ENCODE data around the gene HAGH. TPM values are rescaled to one million over a fixed set of nuclear protein-coding genes. Genes with fewer than 3 reads are reported as not detected.

The HAGH gene
- total and polyA plus RNA-seq, 10 of the 15 experiments (the other 5 are each of a cell fraction or from before 2014, with no cell fraction given) = 2.0 to 50.1 (median 22.4) TPM

DNA sequence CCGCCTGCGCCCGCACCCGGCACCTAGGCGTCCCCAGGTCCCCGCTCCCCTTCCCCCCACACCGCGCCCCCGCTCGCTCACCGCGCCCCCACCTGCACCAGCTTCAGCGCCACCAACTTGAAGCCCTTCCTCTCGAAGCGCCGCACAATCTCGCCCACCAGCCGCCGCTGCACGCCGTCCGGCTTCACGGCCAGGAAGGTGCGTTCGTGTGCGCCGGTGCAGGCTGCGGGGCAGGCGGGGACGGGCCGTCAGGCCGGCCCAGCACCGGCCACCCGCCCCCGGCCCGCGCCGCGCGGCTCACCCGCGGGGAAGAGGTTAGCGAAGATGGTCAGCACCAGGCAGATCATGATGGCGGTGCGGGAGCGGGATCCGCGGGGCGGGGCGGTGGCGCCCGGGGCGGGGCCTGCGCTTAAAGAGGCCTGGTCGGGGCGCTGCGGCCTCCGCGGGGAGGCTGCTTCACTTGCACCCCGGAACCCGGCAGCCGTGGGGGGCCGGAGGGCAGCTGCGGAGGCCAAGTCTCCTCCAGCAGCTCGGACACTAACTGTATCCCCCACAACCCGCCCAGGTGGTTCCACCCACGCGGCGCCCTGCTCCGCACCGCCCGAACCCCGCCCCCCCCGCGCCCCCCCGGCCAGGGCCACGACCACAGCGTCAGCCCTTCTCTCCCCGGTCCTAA, 55.3 kb downstream of the HAGH start, which contains the start of gene NME3:
TSS of gene NME3 (minus strand) at position 356 of the 676 bp plus-strand sequence. CDS start at position 347, 9 bp downstream.
- Histone ChIP-seq H3K79me2 (ENCODE audit: control insufficient read depth, insufficient read depth, low read length) (peaks cover 43% of the 10 kb centered on the region), H2AFZ (ENCODE audit: control insufficient read depth, low read depth, low read length) (peak within 1 kb of the TSS; percentile 61), H3K27me3 (replicated peaks in 1 of 2; ENCODE audit: control insufficient read depth in 2 of 2, insufficient read depth in 2 of 2, low read length in 1 of 2) (no peaks in the 10 kb centered on the region), H3K9ac (ENCODE audit: control insufficient read depth, insufficient read depth, low read length) (peak within 1 kb of the TSS; percentile 78), H3K4me1 (ENCODE audit: control insufficient read depth, insufficient read depth, low read length) (peaks cover 15% of the 10 kb centered on the region), H3K9me3 (replicated peaks; ENCODE audit: control insufficient read depth, insufficient read depth, low read length) (no peaks in the 10 kb centered on the region), H3K4me2 (ENCODE audit: control insufficient read depth, insufficient read depth) (peak within 1 kb of the TSS; percentile 86), H3K4me3 (peak within 1 kb of the TSS; percentile 100), H4K20me1 (ENCODE audit: control insufficient read depth, insufficient read depth) (no peaks in the 10 kb centered on the region), H3K27ac (ENCODE audit: control insufficient read depth, insufficient read depth) (peak within 1 kb of the TSS; percentile 89), H3K36me3 (ENCODE audit: control insufficient read depth in 2 of 2, insufficient read depth in 2 of 2, low read length in 1 of 2) (peaks cover 0 to 20% of the 10 kb centered on the region in 2 experiments; a peak in 3 of 4 replicates)
- WGBS (ENCODE audit: insufficient coverage, insufficient replicate concordance, low lambda C conversion rate, missing lambda C conversion rate) = under 1% methylated on average over 57 of the region's 79 CpGs
- CTCF ChIA-PET = interaction anchor here (1.9 kb wide), 1 partner anchor 11 kb away, joined by 12 read pairs; the partner anchor contains the start of genes NUBP2 and SPSB3
- DNase-seq (ENCODE audit: low read depth, low spot score) (no peak), FAIRE-seq (peak; percentile 47), ATAC-seq (peak; percentile 75)
- in situ Hi-C loops (cut with MboI) (loop anchor here (5.0 kb wide), 1 partner anchor 59 kb away; no protein-coding TSS in a partner anchor), intact Hi-C loops (cut with micrococcal nuclease; ENCODE audit: unreplicated experiment) (loop anchor here (5.0 kb wide), 1 partner anchor 64 kb away; the partner anchor contains the start of gene MAPK8IP3)
- SMC1A ChIA-PET (ENCODE audit: uncharacterized antibody, unreplicated experiment) = interaction anchor here (1.2 kb wide), 1 partner anchor 11 kb away, joined by 4 read pairs; the partner anchor contains the start of genes NUBP2 and SPSB3
- RAD21 ChIA-PET (ENCODE audit: unreplicated experiment) = interaction anchor here (3.1 kb wide), 1 partner anchor 11 kb away, joined by 22 read pairs; the partner anchor contains the start of genes NUBP2 and SPSB3
- no TSS peak for BruUV-seq (replicated peaks)
- POLR2A ChIA-PET = interaction anchor here (1.6 to 5.8 kb wide), 2 partner anchors 11 to 64 kb away, joined by 4 to 39 read pairs; partner anchors contain the start of genes NUBP2 and SPSB3
- TF ChIP-seq TAF1 (IDR thresholded peaks at IDR 0.05; ENCODE audit: borderline replicate concordance, low read depth, low read length) = no peak
- TF ChIP-seq BRCA1 (IDR thresholded peaks at IDR 0.05; ENCODE audit: low read depth, low read length) = no peak
- TF ChIP-seq, protein P1, sequence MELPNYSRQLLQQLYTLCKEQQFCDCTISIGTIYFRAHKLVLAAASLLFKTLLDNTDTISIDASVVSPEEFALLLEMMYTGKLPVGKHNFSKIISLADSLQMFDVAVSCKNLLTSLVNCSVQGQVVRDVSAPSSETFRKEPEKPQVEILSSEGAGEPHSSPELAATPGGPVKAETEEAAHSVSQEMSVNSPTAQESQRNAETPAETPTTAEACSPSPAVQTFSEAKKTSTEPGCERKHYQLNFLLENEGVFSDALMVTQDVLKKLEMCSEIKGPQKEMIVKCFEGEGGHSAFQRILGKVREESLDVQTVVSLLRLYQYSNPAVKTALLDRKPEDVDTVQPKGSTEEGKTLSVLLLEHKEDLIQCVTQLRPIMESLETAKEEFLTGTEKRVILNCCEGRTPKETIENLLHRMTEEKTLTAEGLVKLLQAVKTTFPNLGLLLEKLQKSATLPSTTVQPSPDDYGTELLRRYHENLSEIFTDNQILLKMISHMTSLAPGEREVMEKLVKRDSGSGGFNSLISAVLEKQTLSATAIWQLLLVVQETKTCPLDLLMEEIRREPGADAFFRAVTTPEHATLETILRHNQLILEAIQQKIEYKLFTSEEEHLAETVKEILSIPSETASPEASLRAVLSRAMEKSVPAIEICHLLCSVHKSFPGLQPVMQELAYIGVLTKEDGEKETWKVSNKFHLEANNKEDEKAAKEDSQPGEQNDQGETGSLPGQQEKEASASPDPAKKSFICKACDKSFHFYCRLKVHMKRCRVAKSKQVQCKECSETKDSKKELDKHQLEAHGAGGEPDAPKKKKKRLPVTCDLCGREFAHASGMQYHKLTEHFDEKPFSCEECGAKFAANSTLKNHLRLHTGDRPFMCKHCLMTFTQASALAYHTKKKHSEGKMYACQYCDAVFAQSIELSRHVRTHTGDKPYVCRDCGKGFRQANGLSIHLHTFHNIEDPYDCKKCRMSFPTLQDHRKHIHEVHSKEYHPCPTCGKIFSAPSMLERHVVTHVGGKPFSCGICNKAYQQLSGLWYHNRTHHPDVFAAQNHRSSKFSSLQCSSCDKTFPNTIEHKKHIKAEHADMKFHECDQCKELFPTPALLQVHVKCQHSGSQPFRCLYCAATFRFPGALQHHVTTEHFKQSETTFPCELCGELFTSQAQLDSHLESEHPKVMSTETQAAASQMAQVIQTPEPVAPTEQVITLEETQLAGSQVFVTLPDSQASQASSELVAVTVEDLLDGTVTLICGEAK (IDR thresholded peaks at IDR 0.05; ENCODE audit: borderline replicate concordance) = no peak
- no peak for TF ChIP-seq ZNF24 (IDR thresholded peaks at IDR 0.05)
- TF ChIP-seq ASH2L (IDR thresholded peaks at IDR 0.05; ENCODE audit: borderline replicate concordance, low read depth) = no peak
- peak; percentile 64; the same call in 1 of the 2 replicates for TF ChIP-seq BACH1 (IDR thresholded peaks at IDR 0.05; ENCODE audit: borderline replicate concordance)
- no peak for TF ChIP-seq YBX1 (IDR thresholded peaks at IDR 0.05)
- TF ChIP-seq, protein P2, sequence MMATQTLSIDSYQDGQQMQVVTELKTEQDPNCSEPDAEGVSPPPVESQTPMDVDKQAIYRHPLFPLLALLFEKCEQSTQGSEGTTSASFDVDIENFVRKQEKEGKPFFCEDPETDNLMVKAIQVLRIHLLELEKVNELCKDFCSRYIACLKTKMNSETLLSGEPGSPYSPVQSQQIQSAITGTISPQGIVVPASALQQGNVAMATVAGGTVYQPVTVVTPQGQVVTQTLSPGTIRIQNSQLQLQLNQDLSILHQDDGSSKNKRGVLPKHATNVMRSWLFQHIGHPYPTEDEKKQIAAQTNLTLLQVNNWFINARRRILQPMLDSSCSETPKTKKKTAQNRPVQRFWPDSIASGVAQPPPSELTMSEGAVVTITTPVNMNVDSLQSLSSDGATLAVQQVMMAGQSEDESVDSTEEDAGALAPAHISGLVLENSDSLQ (IDR thresholded peaks at IDR 0.05) = no peak
- no peak for TF ChIP-seq KLF5 (IDR thresholded peaks at IDR 0.05; ENCODE audit: partially characterized antibody)
- TF ChIP-seq ATF7 (IDR thresholded peaks at IDR 0.05; ENCODE audit: low read depth) = no peak
- TF ChIP-seq SP1 (IDR thresholded peaks at IDR 0.05; ENCODE audit: low read depth, low read length) = no peak
- TF ChIP-seq, protein P3, sequence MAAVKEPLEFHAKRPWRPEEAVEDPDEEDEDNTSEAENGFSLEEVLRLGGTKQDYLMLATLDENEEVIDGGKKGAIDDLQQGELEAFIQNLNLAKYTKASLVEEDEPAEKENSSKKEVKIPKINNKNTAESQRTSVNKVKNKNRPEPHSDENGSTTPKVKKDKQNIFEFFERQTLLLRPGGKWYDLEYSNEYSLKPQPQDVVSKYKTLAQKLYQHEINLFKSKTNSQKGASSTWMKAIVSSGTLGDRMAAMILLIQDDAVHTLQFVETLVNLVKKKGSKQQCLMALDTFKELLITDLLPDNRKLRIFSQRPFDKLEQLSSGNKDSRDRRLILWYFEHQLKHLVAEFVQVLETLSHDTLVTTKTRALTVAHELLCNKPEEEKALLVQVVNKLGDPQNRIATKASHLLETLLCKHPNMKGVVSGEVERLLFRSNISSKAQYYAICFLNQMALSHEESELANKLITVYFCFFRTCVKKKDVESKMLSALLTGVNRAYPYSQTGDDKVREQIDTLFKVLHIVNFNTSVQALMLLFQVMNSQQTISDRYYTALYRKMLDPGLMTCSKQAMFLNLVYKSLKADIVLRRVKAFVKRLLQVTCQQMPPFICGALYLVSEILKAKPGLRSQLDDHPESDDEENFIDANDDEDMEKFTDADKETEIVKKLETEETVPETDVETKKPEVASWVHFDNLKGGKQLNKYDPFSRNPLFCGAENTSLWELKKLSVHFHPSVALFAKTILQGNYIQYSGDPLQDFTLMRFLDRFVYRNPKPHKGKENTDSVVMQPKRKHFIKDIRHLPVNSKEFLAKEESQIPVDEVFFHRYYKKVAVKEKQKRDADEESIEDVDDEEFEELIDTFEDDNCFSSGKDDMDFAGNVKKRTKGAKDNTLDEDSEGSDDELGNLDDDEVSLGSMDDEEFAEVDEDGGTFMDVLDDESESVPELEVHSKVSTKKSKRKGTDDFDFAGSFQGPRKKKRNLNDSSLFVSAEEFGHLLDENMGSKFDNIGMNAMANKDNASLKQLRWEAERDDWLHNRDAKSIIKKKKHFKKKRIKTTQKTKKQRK (IDR thresholded peaks at IDR 0.05; ENCODE audit: low read depth, low read length) = no peak
- TF ChIP-seq RELA (IDR thresholded peaks at IDR 0.05; ENCODE audit: borderline replicate concordance, partially characterized antibody) = no peak
- no peak for TF ChIP-seq MTA3 (IDR thresholded peaks at IDR 0.05; ENCODE audit: borderline replicate concordance, low read length)
- no peak for TF ChIP-seq CHD4 (IDR thresholded peaks at IDR 0.05)
- 0 out of 2 replicates have a peak, but pooled peaks have one; percentile 20 for TF ChIP-seq TBL1XR1 (IDR thresholded peaks at IDR 0.05; ENCODE audit: low read depth, low read length)
